ENCODE data around the gene ESR1.

Gene ESR1

GRCh38 chr6:152118224-152118623, 310.7 kb downstream of the ESR1 start:
- H3K4me3 ChIP-seq (ENCODE audit: low read depth, low read length), result no peak overlapping the region
- no peak for TF ChIP-seq CTCF (IDR thresholded peaks at IDR 0.05; ENCODE audit: borderline replicate concordance, insufficient read depth, low read depth, low read length)

- TF ChIP-seq CTCF (IDR thresholded peaks at IDR 0.05; ENCODE audit: borderline replicate concordance, insufficient read depth, low read depth, low read length), result no peak
- no peak overlapping the region for H3K4me3 ChIP-seq (ENCODE audit: low read depth, low read length)
Observed at GRCh38 chr6:152118678-152119077, 311.2 kb downstream of the ESR1 start.

GRCh38 chr6:152119831-152120230, 312.3 kb downstream of the ESR1 start:
- no peak overlapping the region for H3K4me3 ChIP-seq (ENCODE audit: low read depth, low read length)
- TF ChIP-seq CTCF (IDR thresholded peaks at IDR 0.05; ENCODE audit: borderline replicate concordance, insufficient read depth, low read depth, low read length), result no peak

GRCh38 chr6:152121910-152122309, 314.4 kb downstream of the ESR1 start:
- no peak overlapping the region for H3K4me3 ChIP-seq (ENCODE audit: low read depth, low read length)
- no peak for TF ChIP-seq CTCF (IDR thresholded peaks at IDR 0.05; ENCODE audit: borderline replicate concordance, insufficient read depth, low read depth, low read length)

DNA sequence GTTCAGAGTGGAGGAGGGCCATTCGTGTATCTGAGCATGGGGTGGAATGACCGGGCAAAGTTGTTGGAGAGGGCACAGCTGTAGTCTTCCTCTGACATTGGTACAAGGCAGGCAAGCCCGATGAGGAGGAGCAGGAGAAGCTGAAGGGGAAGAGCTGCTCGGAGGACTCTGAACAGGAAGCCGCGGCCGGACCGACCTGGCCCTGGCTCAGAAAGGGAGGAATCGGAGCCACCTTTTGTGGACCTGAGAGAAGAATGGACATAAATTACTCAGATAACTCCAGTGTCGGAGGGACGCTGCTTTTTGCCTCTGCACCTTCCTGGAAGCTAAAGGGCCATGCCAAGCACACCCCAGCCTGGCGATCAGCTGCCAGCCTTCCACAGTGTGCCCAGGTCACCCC, 315.0 kb downstream of the ESR1 start:
- no peak overlapping the region for H3K4me3 ChIP-seq (ENCODE audit: low read depth, low read length)
- no peak for TF ChIP-seq CTCF (IDR thresholded peaks at IDR 0.05; ENCODE audit: borderline replicate concordance, insufficient read depth, low read depth, low read length)

GRCh38 chr6:152123076-152123475, 315.6 kb downstream of the ESR1 start:
- H3K4me3 ChIP-seq (ENCODE audit: low read depth, low read length), result no peak overlapping the region
- TF ChIP-seq CTCF (IDR thresholded peaks at IDR 0.05; ENCODE audit: borderline replicate concordance, insufficient read depth, low read depth, low read length), result no peak

DNA sequence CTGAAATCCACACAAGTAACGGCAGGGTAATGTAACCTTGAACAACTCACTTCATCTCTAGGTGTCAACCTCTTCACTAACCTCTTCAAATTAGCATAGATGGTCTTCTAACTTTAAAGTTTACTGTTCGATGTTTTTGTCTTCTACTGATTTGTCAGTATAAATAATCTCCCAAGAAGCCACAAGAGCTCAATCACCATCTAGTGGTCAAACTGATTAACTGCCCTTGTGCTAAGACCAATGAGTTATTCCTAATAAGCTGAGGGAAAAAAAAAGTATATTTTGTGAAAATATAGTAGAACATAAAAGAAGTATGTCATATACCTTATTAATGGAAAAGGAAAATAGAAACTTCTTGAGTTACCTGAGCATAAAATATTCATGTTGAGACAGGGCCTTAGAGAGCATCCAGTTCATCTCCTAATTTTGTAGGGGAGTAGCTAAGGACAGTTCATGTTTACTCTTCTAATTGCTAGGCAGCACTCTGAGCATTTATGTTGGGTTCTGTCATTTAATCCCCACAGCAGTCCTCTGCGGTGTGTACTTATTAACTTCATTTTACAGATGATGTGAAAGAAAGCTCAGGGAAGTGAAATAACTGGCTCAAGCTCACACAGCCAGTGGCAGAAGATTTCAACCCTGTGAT, 317.1 kb downstream of the ESR1 start:
- peak; percentile 22; the same call in 1 of the 2 replicates for TF ChIP-seq CTCF (IDR thresholded peaks at IDR 0.05; ENCODE audit: borderline replicate concordance, insufficient read depth, low read depth, low read length)
- H3K4me3 ChIP-seq (ENCODE audit: low read depth, low read length), result no peak overlapping the region
